HFFc6 (cell line): ENCODE results near the gene SLC25A43. TPM values are rescaled to one million over a fixed set of nuclear protein-coding genes. Genes with fewer than 3 reads are reported as not detected.
A peak's percentile ranks its signal among the peaks of the same experiment; 100 is the strongest.

Source experiments
- DNase-seq: peaks from one replicate; pipeline ENCODE4 v3.0.0-alpha.2; 2018
- H3K27ac Mint-ChIP-seq: 2 replicates; pipeline ENCODE4 v1.8.0; 2020; ENCODE audit warnings: mild to moderate bottlenecking, mixed read lengths
- H3K27me3 Mint-ChIP-seq: 2 replicates; pipeline ENCODE4 v1.8.0; 2021; ENCODE audit warnings: mild to moderate bottlenecking, moderate library complexity, mixed read lengths; ENCODE audit not compliant: insufficient read depth
- H3K36me3 Mint-ChIP-seq: 2 replicates; pipeline ENCODE4 v1.8.0; 2021; ENCODE audit warnings: low read depth, mixed read lengths
- H3K4me1 Mint-ChIP-seq: 2 replicates; pipeline ENCODE4 v1.8.0; 2020; ENCODE audit warnings: low read depth, mixed read lengths
- H3K4me3 Mint-ChIP-seq: 2 replicates; pipeline ENCODE4 v1.8.0; 2020; ENCODE audit warnings: mild to moderate bottlenecking, moderate library complexity, mixed read lengths
- H3K9me3 Mint-ChIP-seq: 2 replicates; pipeline ENCODE4 v1.8.0; 2020; ENCODE audit warnings: mild to moderate bottlenecking, mixed read lengths
- CTCF ChIP-seq: fragments of 200-600 bp; sonication (generic); IDR thresholded peaks from 2 replicates; pipeline ENCODE4 v1.5.0; 2021; ENCODE audit warnings: antibody characterized with exemption, mild to moderate bottlenecking
- total RNA-seq, 6 experiments: library from RNA; stranded (reverse); fragmentation: NEBNext Ultra II Directional; extraction: Animal tissue kit (Norgen Biotek cat#: 25700); gene quantifications; 2 replicates in 1 of 6; 3 replicates in 5 of 6; pipeline ENCODE4 v1.2.3, GENCODE V29; 2021

Gene SLC25A43
- total RNA-seq, 6 experiments from 2014 or later: 19.4 to 26.0 (median 22.7) TPM

GRCh38 chrX:119495734-119496726 is 96.9 kb downstream of the SLC25A43 start:
- H3K27me3 Mint-ChIP-seq: no peaks in the 10 kb centered on the region; the same call in 1 of the 2 replicates
- no peaks in the 10 kb centered on the region for H3K9me3 Mint-ChIP-seq
- H3K4me1 Mint-ChIP-seq: no peaks in the 10 kb centered on the region; the same call in 1 of the 2 replicates
- no peak for DNase-seq
- H3K27ac Mint-ChIP-seq: no peak overlapping the region
- no peak for TF ChIP-seq CTCF
- H3K4me3 Mint-ChIP-seq: no peak overlapping the region
- no peaks in the 10 kb centered on the region for H3K36me3 Mint-ChIP-seq

- DNase-seq: no peak
- H3K36me3 Mint-ChIP-seq: no peaks in the 10 kb centered on the region
- H3K27ac Mint-ChIP-seq: no peak overlapping the region
- H3K9me3 Mint-ChIP-seq: no peaks in the 10 kb centered on the region
- H3K27me3 Mint-ChIP-seq: no peaks in the 10 kb centered on the region; the same call in 1 of the 2 replicates
- H3K4me3 Mint-ChIP-seq: no peak overlapping the region
- H3K4me1 Mint-ChIP-seq: peaks cover 10% of the 10 kb centered on the region
- TF ChIP-seq CTCF: no peak
Observed at GRCh38 chrX:119497185-119497584, 98.0 kb downstream of the SLC25A43 start.

- Mint-ChIP-seq H3K9me3 (no peaks in the 10 kb centered on the region), H3K36me3 (no peaks in the 10 kb centered on the region), H3K27me3 (no peaks in the 10 kb centered on the region; the same call in 1 of the 2 replicates), H3K4me3 (no peak overlapping the region), H3K4me1 (peaks cover 27% of the 10 kb centered on the region), H3K27ac (no peak overlapping the region)
- no peak for TF ChIP-seq CTCF
- DNase-seq: no peak
Observed at GRCh38 chrX:119500061-119500800, 101.1 kb downstream of the SLC25A43 start.

GRCh38 chrX:119501511-119502148 is 102.5 kb downstream of the SLC25A43 start:
- no peak for TF ChIP-seq CTCF
- Mint-ChIP-seq H3K27ac (peak overlapping the region; percentile 89), H3K4me1 (peaks cover 27% of the 10 kb centered on the region), H3K27me3 (no peaks in the 10 kb centered on the region), H3K4me3 (no peak overlapping the region), H3K9me3 (no peaks in the 10 kb centered on the region), H3K36me3 (no peaks in the 10 kb centered on the region)
- DNase-seq: no peak

- TF ChIP-seq CTCF: no peak
- H3K9me3 Mint-ChIP-seq: no peaks in the 10 kb centered on the region
- no peaks in the 10 kb centered on the region for H3K36me3 Mint-ChIP-seq
- peaks cover 1% of the 10 kb centered on the region; the same call in 1 of the 2 replicates for H3K27me3 Mint-ChIP-seq
- peaks cover 34% of the 10 kb centered on the region for H3K4me1 Mint-ChIP-seq
- peak overlapping the region; percentile 89 for H3K27ac Mint-ChIP-seq
- peak; percentile 47 for DNase-seq
- peak overlapping the region; percentile 57; the same call in 1 of the 2 replicates for H3K4me3 Mint-ChIP-seq
Observed at GRCh38 chrX:119502727-119503483, 103.8 kb downstream of the SLC25A43 start.
